Prostate gland (tissue), 2 donors: ENCODE measurements around the gene ATP13A2.

ENCODE experiments used
- CTCF ChIP-seq, 4 experiments: fragments of 200-600 bp in 2 of 4; fragments of 450-650 bp in 2 of 4; sonication (generic) in 2 of 4; IDR thresholded peaks; 1 replicate in 3 of 4; 2 replicates in 1 of 4; pipeline ENCODE4 v1.5.1; 2016 to 2019; ENCODE audit warnings: antibody characterized with exemption in 4 of 4, mild to moderate bottlenecking in 2 of 4, moderate library complexity in 2 of 4
- POLR2A ChIP-seq: fragments of 450-650 bp; IDR thresholded peaks from one replicate; pipeline ENCODE4 v1.6.1; 2016; ENCODE audit warnings: antibody characterized with exemption, mild to moderate bottlenecking
- POLR2AphosphoS5 ChIP-seq: sonication (generic); formaldehyde crosslinking; IDR thresholded peaks from one replicate; pipeline ENCODE4 v1.6.1; 2017; ENCODE audit warnings: antibody characterized with exemption

DNA sequence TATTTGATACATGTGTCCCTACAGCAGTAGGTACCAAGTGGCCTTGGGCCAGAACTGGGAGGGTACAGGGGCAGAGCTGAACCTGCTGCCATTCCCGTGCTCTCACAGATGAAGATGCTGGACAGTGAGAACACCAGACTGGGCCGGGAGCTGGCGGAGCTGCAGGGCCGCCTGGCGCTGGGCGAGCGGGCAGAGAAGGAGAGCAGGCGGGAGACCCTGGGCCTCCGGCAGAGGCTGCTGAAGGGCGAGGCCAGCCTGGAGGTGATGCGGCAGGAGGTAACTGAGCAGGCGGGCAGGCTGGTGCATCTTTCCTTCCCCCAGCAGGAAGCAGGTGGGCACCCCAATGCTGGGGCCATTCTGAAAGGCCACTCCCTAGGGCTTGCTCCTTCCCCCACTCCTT, 53.3 kb downstream of the ATP13A2 start:
- TF ChIP-seq CTCF (IDR thresholded peaks at IDR 0.05) (no peak), POLR2AphosphoS5 (no peak), POLR2A (no peak)
